SU-DHL-6 (cell line): ENCODE results near the gene LYZL2.
"Not testable (repeated sequence)": the region's sequence is repeated elsewhere in the genome, so short reads cannot be mapped to it uniquely, and the experiment has no call there.

Source experiments
- H2AFZ ChIP-seq: fragments of 200-600 bp; sonication (generic); 2 replicates; pipeline ENCODE4 v1.6.1; 2014; ENCODE audit warnings: low read depth, mild to moderate bottlenecking, moderate library complexity, mixed read lengths, antibody characterized with exemption, low read length; ENCODE audit not compliant: severe bottlenecking
- H3F3A ChIP-seq: fragments of 200-600 bp; shearing (Covaris generic); 2 replicates; pipeline ENCODE4 v1.6.0; 2016; ENCODE audit warnings: antibody characterized with exemption, mild to moderate bottlenecking; ENCODE audit not compliant: insufficient read depth
- H3K27ac ChIP-seq: fragments of 200-600 bp; sonication (generic); 2 replicates; pipeline ENCODE4 v1.5.1; 2016; ENCODE audit warnings: low read depth, mild to moderate bottlenecking, low read length, moderate library complexity, mixed read lengths
- H3K27me3 ChIP-seq: fragments of 200-600 bp; sonication (generic), shearing (Covaris generic); 2 replicates; pipeline ENCODE4 v1.6.0; 2014; ENCODE audit warnings: mild to moderate bottlenecking, low read length
- H3K36me3 ChIP-seq: fragments of 200-600 bp; sonication (generic); 2 replicates; pipeline ENCODE4 v1.6.1; 2014; ENCODE audit warnings: mild to moderate bottlenecking, low read length, mixed read lengths
- H3K4me2 ChIP-seq: fragments of 300-600, 200-600 bp; shearing (Covaris generic), sonication (generic); 2 replicates; pipeline ENCODE4 v1.6.0; 2014; ENCODE audit warnings: low read length, low read depth, mild to moderate bottlenecking; ENCODE audit not compliant: poor library complexity, severe bottlenecking
- H3K4me3 ChIP-seq: fragments of 200-600 bp; sonication (generic); 2 replicates; pipeline ENCODE4 v1.5.1; 2014; ENCODE audit warnings: antibody characterized with exemption, low read length, mild to moderate bottlenecking, mixed read lengths; ENCODE audit not compliant: insufficient read depth, poor library complexity, severe bottlenecking
- H3K79me2 ChIP-seq: fragments of 200-600 bp; sonication (generic); 2 replicates; pipeline ENCODE4 v1.6.1; 2014; ENCODE audit warnings: mild to moderate bottlenecking, low read length, moderate library complexity; ENCODE audit not compliant: insufficient read depth
- H3K9ac ChIP-seq: fragments of 200-600 bp; sonication (generic); 2 replicates; pipeline ENCODE4 v1.7.0; 2014; ENCODE audit warnings: mild to moderate bottlenecking, low read length
- H3K9me2 ChIP-seq: fragments of 200-600 bp; sonication (generic); replicated peaks from 2 replicates; pipeline ENCODE4 v1.6.1; 2014; ENCODE audit warnings: low read length; ENCODE audit not compliant: insufficient read depth
- H3K9me3 ChIP-seq: fragments of 200-600 bp; sonication (generic); 2 replicates; pipeline ENCODE4 v1.6.1; 2014; ENCODE audit warnings: low read length, mixed read lengths; ENCODE audit not compliant: insufficient read depth
- H4K20me1 ChIP-seq: fragments of 200-600 bp; sonication (generic); 2 replicates; pipeline ENCODE4 v1.6.1; 2014; ENCODE audit warnings: low read depth, mild to moderate bottlenecking, antibody characterized with exemption, low read length, moderate library complexity, mixed read lengths
- CTCF ChIP-seq: fragments of 200-600 bp; sonication (generic); IDR thresholded peaks from one replicate; pipeline ENCODE4 v1.5.1; 2017; ENCODE audit warnings: antibody characterized with exemption, mild to moderate bottlenecking, low read length, moderate library complexity; ENCODE audit not compliant: insufficient read depth, poor library complexity, severe bottlenecking
- EZH2phosphoT487 ChIP-seq: fragments of 200-600 bp; sonication (generic), shearing (Covaris generic); conservative IDR thresholded peaks from 2 replicates; pipeline ENCODE4 v1.6.1; 2018; ENCODE audit warnings: mild to moderate bottlenecking, antibody characterized with exemption, low read length, moderate library complexity, mixed read lengths

Gene LYZL2

GRCh38 chr10:30662814-30663213 lies 33.3 kb upstream of the LYZL2 start:
- Histone ChIP-seq H3K27me3 (no peaks in the 10 kb centered on the region), H3K9me3 (no peaks in the 10 kb centered on the region), H3F3A (no peaks in the 10 kb centered on the region), H3K9me2 (no peaks in the 10 kb centered on the region), H3K4me2 (no peak overlapping the region), H3K4me3 (no peak overlapping the region), H3K9ac (no peak overlapping the region), H3K79me2 (no peaks in the 10 kb centered on the region), H3K36me3 (no peaks in the 10 kb centered on the region), H4K20me1 (no peaks in the 10 kb centered on the region), H3K27ac (no peak overlapping the region), H2AFZ (no peak overlapping the region)
- TF ChIP-seq EZH2phosphoT487 (no peak), CTCF (no peak)

DNA sequence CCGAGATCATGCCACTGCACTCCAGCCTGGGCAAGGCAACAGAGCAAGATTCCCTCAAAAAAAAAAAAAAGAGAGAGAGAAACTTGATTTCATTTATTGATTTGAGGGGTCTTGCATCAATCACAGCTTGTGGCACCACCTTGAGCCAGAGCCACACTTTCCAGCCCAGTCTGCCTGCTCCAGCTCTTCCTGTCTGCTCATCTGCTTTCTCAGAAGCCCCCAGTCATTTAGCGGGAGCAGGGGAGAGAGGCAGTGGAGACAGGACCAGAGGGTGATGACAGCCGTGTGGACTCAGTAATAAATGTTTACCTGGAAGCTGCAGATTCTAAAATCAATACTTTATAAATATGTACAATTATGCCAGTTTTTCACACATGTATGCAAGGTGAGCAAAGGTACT lies 30.8 kb upstream of the LYZL2 start:
- not testable (repeated sequence) for H3K9me2 ChIP-seq, H3F3A ChIP-seq, H3K9me3 ChIP-seq, H3K36me3 ChIP-seq, H3K4me3 ChIP-seq, H2AFZ ChIP-seq, H3K4me2 ChIP-seq, H3K79me2 ChIP-seq, H4K20me1 ChIP-seq, H3K9ac ChIP-seq, H3K27ac ChIP-seq, H3K27me3 ChIP-seq

- Histone ChIP-seq H3K4me2 (no peak overlapping the region), H3K4me3 (no peak overlapping the region), H3K9ac (no peak overlapping the region), H3K9me2 (no peaks in the 10 kb centered on the region), H3K27ac (no peak overlapping the region), H3F3A (no peaks in the 10 kb centered on the region), H3K36me3 (no peaks in the 10 kb centered on the region), H3K27me3 (no peaks in the 10 kb centered on the region), H3K79me2 (no peaks in the 10 kb centered on the region), H2AFZ (no peak overlapping the region), H4K20me1 (no peaks in the 10 kb centered on the region), H3K9me3 (no peaks in the 10 kb centered on the region)
- no peak for TF ChIP-seq EZH2phosphoT487
- TF ChIP-seq CTCF = no peak
These were observed 26.7 kb upstream of the LYZL2 start for GRCh38 chr10:30656233-30656632.

- H2AFZ ChIP-seq, H3F3A ChIP-seq, H3K27ac ChIP-seq, H3K9me3 ChIP-seq, H4K20me1 ChIP-seq, H3K36me3 ChIP-seq, H3K79me2 ChIP-seq, H3K9ac ChIP-seq, H3K9me2 ChIP-seq, H3K27me3 ChIP-seq, H3K4me3 ChIP-seq, H3K4me2 ChIP-seq: not testable (repeated sequence)
These were observed 25.4 kb upstream of the LYZL2 start for GRCh38 chr10:30655001-30655400.

- H3K9me2 ChIP-seq, H3K4me2 ChIP-seq, H3K79me2 ChIP-seq, H3K36me3 ChIP-seq, H3F3A ChIP-seq, H3K4me3 ChIP-seq, H2AFZ ChIP-seq, H4K20me1 ChIP-seq, H3K9me3 ChIP-seq, H3K27me3 ChIP-seq, H3K9ac ChIP-seq, H3K27ac ChIP-seq: not testable (repeated sequence)
These were observed 22.2 kb upstream of the LYZL2 start for GRCh38 chr10:30651470-30652397.
